Activated T-cell treated with anti-CD3 and anti-CD28 coated beads for 4 hours (primary cell): ENCODE measurements around the gene GPSM1.
"Not testable (repeated sequence)": the region's sequence is repeated elsewhere in the genome, so short reads cannot be mapped to it uniquely, and the experiment has no call there.

Source experiments
- DNase-seq: peaks from one replicate; pipeline ENCODE4 v3.0.0-alpha.2; 2020

GPSM1 gene

GRCh38 chr9:136319955-136320354, 7.4 kb upstream of the GPSM1 start:
- not testable (repeated sequence) for DNase-seq

- not testable (repeated sequence) for DNase-seq
Measured at GRCh38 chr9:136320972-136321371, 6.4 kb upstream of the GPSM1 start.

- no peak for DNase-seq
Measured at GRCh38 chr9:136321561-136321960, 5.8 kb upstream of the GPSM1 start.

GRCh38 chr9:136322756-136323330, 4.5 kb upstream of the GPSM1 start:
- DNase-seq = no peak

GRCh38 chr9:136323371-136323789, 4.0 kb upstream of the GPSM1 start:
- no peak for DNase-seq

GRCh38 chr9:136324501-136325300, 2.6 kb upstream of the GPSM1 start:
- DNase-seq = no peak

- no peak for DNase-seq
Measured at GRCh38 chr9:136325358-136325757, 2.0 kb upstream of the GPSM1 start.

GRCh38 chr9:136326061-136326760, 1.1 kb upstream of the GPSM1 start:
- DNase-seq = no peak

- DNase-seq = no peak
Measured at GRCh38 chr9:136326761-136327303, 507 bp upstream of the GPSM1 start.

- no peak for DNase-seq
Measured at GRCh38 chr9:136328011-136328621, 777 bp downstream of the GPSM1 start.

- DNase-seq = no peak
Measured at GRCh38 chr9:136328622-136329041, 1.3 kb downstream of the GPSM1 start.

GRCh38 chr9:136329211-136329627, 1.9 kb downstream of the GPSM1 start:
- DNase-seq = no peak

- DNase-seq = no peak
Measured at GRCh38 chr9:136329636-136330405, 2.5 kb downstream of the GPSM1 start.

GRCh38 chr9:136330406-136330990, 3.2 kb downstream of the GPSM1 start:
- DNase-seq = no peak

- no peak for DNase-seq
Measured at GRCh38 chr9:136331030-136331429, 3.7 kb downstream of the GPSM1 start.

- no peak for DNase-seq
Measured at GRCh38 chr9:136331556-136332481, 4.5 kb downstream of the GPSM1 start.

GRCh38 chr9:136332482-136332983, 5.2 kb downstream of the GPSM1 start:
- DNase-seq = no peak

- no peak for DNase-seq
Measured at GRCh38 chr9:136333045-136333444, 5.7 kb downstream of the GPSM1 start.

- no peak for DNase-seq
Measured at GRCh38 chr9:136333486-136333885, 6.1 kb downstream of the GPSM1 start.

GRCh38 chr9:136334541-136334940, 7.2 kb downstream of the GPSM1 start:
- no peak for DNase-seq
